ENCODE data around the gene SRSF4. TPM values are rescaled to one million over a fixed set of nuclear protein-coding genes. Genes with fewer than 3 reads are reported as not detected.
A peak's percentile ranks its signal among the peaks of the same experiment; 100 is the strongest.

SRSF4 gene
- total and polyA plus RNA-seq, 4 donors = 56.7 to 69.3 (median 67.7) TPM

DNA sequence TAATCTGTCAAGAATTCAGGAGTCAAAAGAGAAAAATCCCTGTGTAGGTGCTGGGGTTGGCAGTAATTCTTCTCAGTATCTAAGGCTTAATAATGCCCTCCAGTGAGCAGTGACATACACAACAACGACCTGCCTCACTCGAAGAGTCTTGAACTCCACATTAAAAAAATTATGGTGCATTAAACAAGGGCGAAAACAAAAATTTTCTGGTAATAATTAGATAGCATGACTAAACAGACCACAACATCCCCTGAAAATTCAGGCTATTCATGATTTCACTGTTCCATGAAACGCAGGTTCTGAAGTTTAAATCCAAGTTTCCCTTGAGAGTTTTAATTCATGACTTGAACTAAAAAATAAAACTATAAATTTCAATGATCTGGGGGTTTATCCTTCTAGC, 5.1 kb downstream of the SRSF4 start:
- H3K9me3 ChIP-seq (ENCODE audit: control insufficient read depth in 4 of 4, insufficient read depth in 3 of 4, low read length in 3 of 4) = no peaks in the 10 kb centered on the region
- no peak for ATAC-seq (ENCODE audit: insufficient read depth, low FRiP score)

GRCh38 chr1:29172415-29172939, 9.2 kb downstream of the SRSF4 start:
- peaks cover 3 to 10% (median 5%) of the 10 kb centered on the region in 4 donors for H3K36me3 ChIP-seq (ENCODE audit: control insufficient read depth in 4 of 4, insufficient read depth in 4 of 4, low read length in 4 of 4)
- H3K9ac ChIP-seq (ENCODE audit: insufficient read depth in 1 of 2, low read length in 2 of 2) = no peak overlapping the region
- no peak overlapping the region for H3K27ac ChIP-seq (ENCODE audit: low read depth in 1 of 2, low read length in 1 of 2)
- ATAC-seq (ENCODE audit: insufficient read depth, low FRiP score) (no peak), DNase-seq (no peak)
- H3K27me3 ChIP-seq (ENCODE audit: control insufficient read depth in 3 of 3, insufficient read depth in 3 of 3, low read length in 2 of 3) = no peaks in the 10 kb centered on the region
- H3K4me1 ChIP-seq (ENCODE audit: control insufficient read depth in 5 of 5, insufficient read depth in 5 of 5, low read length in 5 of 5) = peaks cover 2 to 22% (median 7%) of the 10 kb centered on the region in 5 donors
- no peak overlapping the region for H3K4me3 ChIP-seq
- TF ChIP-seq, protein P1, sequence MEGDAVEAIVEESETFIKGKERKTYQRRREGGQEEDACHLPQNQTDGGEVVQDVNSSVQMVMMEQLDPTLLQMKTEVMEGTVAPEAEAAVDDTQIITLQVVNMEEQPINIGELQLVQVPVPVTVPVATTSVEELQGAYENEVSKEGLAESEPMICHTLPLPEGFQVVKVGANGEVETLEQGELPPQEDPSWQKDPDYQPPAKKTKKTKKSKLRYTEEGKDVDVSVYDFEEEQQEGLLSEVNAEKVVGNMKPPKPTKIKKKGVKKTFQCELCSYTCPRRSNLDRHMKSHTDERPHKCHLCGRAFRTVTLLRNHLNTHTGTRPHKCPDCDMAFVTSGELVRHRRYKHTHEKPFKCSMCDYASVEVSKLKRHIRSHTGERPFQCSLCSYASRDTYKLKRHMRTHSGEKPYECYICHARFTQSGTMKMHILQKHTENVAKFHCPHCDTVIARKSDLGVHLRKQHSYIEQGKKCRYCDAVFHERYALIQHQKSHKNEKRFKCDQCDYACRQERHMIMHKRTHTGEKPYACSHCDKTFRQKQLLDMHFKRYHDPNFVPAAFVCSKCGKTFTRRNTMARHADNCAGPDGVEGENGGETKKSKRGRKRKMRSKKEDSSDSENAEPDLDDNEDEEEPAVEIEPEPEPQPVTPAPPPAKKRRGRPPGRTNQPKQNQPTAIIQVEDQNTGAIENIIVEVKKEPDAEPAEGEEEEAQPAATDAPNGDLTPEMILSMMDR (IDR thresholded peaks at IDR 0.05; ENCODE audit: control extremely low read depth, extremely low read depth) = no peak
- no peaks in the 10 kb centered on the region for H3K9me3 ChIP-seq (ENCODE audit: control insufficient read depth in 4 of 4, insufficient read depth in 3 of 4, low read length in 3 of 4)
- WGBS, 2 donors = 76 to 86% methylated on average over 8 of the region's 8 CpGs

More for the DNA sequence above, 5.1 kb downstream of the SRSF4 start:
- no peak overlapping the region for H3K27ac ChIP-seq (ENCODE audit: low read depth in 1 of 2, low read length in 1 of 2)
- DNase-seq = no peak
- TF ChIP-seq, protein P1 (IDR thresholded peaks at IDR 0.05; ENCODE audit: control extremely low read depth, extremely low read depth) = no peak
- H3K9ac ChIP-seq (ENCODE audit: insufficient read depth in 1 of 2, low read length in 2 of 2) = no peak overlapping the region
- no peaks in the 10 kb centered on the region for H3K27me3 ChIP-seq (ENCODE audit: control insufficient read depth in 3 of 3, insufficient read depth in 3 of 3, low read length in 2 of 3)
- H3K4me1 ChIP-seq (ENCODE audit: control insufficient read depth in 5 of 5, insufficient read depth in 5 of 5, low read length in 5 of 5) = peaks cover 7 to 23% (median 18%) of the 10 kb centered on the region in 5 donors
- 44 to 66% methylated on average over 4 of the region's 4 CpGs for WGBS, 2 donors
- H3K4me3 ChIP-seq = no peak overlapping the region
- peaks cover 1 to 11% (median 5%) of the 10 kb centered on the region in 4 donors for H3K36me3 ChIP-seq (ENCODE audit: control insufficient read depth in 4 of 4, insufficient read depth in 4 of 4, low read length in 4 of 4)

DNA sequence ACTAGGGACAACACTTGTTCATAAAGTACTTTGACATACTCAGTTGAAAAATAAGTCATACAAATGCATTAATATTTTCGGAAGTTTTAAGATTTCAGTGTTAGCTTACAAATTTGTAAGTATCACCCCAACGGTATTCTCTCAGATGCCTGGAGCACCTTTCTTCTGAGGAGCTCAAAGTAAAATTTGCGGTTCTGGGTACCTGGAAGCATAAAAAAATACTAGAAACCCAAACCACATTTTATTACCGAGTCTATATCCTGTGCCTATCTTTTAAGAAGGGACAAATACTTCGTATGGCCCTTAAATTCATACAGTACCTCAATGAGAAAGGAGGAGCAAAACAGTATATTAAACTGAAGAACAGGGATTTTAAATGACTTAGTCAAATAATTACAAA, 10.2 kb downstream of the SRSF4 start:
- Histone ChIP-seq H3K36me3 (ENCODE audit: control insufficient read depth in 4 of 4, insufficient read depth in 4 of 4, low read length in 4 of 4) (peaks cover 7 to 12% (median 8%) of the 10 kb centered on the region in 4 donors), H3K9ac (ENCODE audit: insufficient read depth in 1 of 2, low read length in 2 of 2) (no peak overlapping the region), H3K27ac (ENCODE audit: low read depth in 1 of 2, low read length in 1 of 2) (no peak overlapping the region), H3K4me1 (ENCODE audit: control insufficient read depth in 5 of 5, insufficient read depth in 5 of 5, low read length in 5 of 5) (peaks cover 2 to 18% (median 6%) of the 10 kb centered on the region in 5 donors), H3K27me3 (ENCODE audit: control insufficient read depth in 3 of 3, insufficient read depth in 3 of 3, low read length in 2 of 3) (no peaks in the 10 kb centered on the region), H3K4me3 (no peak overlapping the region), H3K9me3 (ENCODE audit: control insufficient read depth in 4 of 4, insufficient read depth in 3 of 4, low read length in 3 of 4) (no peaks in the 10 kb centered on the region)
- DNase-seq (no peak), ATAC-seq (ENCODE audit: insufficient read depth, low FRiP score) (no peak)
- TF ChIP-seq, protein P1 (IDR thresholded peaks at IDR 0.05; ENCODE audit: control extremely low read depth, extremely low read depth) = no peak
- WGBS, 2 donors = 84 to 91% methylated on average over 5 of the region's 5 CpGs

DNA sequence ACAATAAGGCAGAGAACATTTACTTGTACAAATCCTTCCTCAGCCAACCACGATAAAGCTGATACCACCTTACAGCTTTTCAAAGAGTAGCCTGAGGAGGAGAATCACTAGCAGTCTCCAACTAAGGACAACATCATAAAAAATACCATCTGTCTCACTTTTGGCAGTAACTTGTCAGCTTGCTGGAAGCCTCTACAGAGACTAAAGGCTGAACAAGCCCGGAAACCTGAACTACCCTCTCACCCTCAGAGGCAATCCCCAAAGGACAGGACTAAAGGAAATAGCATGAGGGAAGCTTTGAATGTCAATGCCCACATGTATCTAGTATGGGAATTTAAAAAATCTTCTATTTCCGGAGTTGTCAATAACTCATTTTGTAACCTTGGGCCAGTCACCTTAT, 10.6 kb downstream of the SRSF4 start:
- H3K9me3 ChIP-seq (ENCODE audit: control insufficient read depth in 4 of 4, insufficient read depth in 3 of 4, low read length in 3 of 4) = no peaks in the 10 kb centered on the region
- H3K4me3 ChIP-seq = no peak overlapping the region
- H3K27ac ChIP-seq (ENCODE audit: low read depth in 1 of 2, low read length in 1 of 2) = no peak overlapping the region
- no peak for ATAC-seq (ENCODE audit: insufficient read depth, low FRiP score)
- H3K9ac ChIP-seq (ENCODE audit: insufficient read depth in 1 of 2, low read length in 2 of 2) = peak overlapping the region in 1 of 2 donors; percentile 23
- DNase-seq = no peak
- TF ChIP-seq, protein P1 (IDR thresholded peaks at IDR 0.05; ENCODE audit: control extremely low read depth, extremely low read depth) = no peak
- H3K27me3 ChIP-seq (ENCODE audit: control insufficient read depth in 3 of 3, insufficient read depth in 3 of 3, low read length in 2 of 3) = no peaks in the 10 kb centered on the region
- H3K4me1 ChIP-seq (ENCODE audit: control insufficient read depth in 5 of 5, insufficient read depth in 5 of 5, low read length in 5 of 5) = peaks cover 2 to 16% (median 7%) of the 10 kb centered on the region in 5 donors
- peaks cover 9 to 16% (median 11%) of the 10 kb centered on the region in 4 donors for H3K36me3 ChIP-seq (ENCODE audit: control insufficient read depth in 4 of 4, insufficient read depth in 4 of 4, low read length in 4 of 4)
- 45 to 62% methylated on average over 3 of the region's 3 CpGs for WGBS, 2 donors
